Heart right ventricle (tissue), 16 donors: ENCODE measurements around the gene DNASE1L2. TPM values are rescaled to one million over a fixed set of nuclear protein-coding genes. Genes with fewer than 3 reads are reported as not detected.

Experiments used
- ATAC-seq, 8 donors: fragments of 200-7000 bp; cut with Tn5 transposase; one replicate each; pipeline ENCODE4 v1.9.1; 2020; ENCODE audit warnings: mild to moderate bottlenecking in 8 of 8, moderate library complexity in 8 of 8, moderate number of reproducible peaks in 1 of 8
- DNase-seq, 2 donors: peaks; one replicate each; pipeline ENCODE4 v3.0.0-alpha.2; 2020
- H3K27ac ChIP-seq, 10 donors: fragments of 200-600 bp; sonication (generic) in 2 of 10; one replicate each; pipeline versions ENCODE4 v1.5.0 to v1.8.0; 2020 to 2022; ENCODE audit warnings: mild to moderate bottlenecking in 3 of 10
- H3K27me3 ChIP-seq, 7 donors: fragments of 200-600 bp; one replicate each; pipeline ENCODE4 v1.8.0; 2021 to 2022; ENCODE audit warnings: mild to moderate bottlenecking in 2 of 7
- H3K36me3 ChIP-seq, 9 donors: fragments of 200-600 bp; sonication (generic) in 1 of 9; one replicate each; pipeline versions ENCODE4 v1.5.0 to v1.8.0; 2020 to 2022; ENCODE audit warnings: mild to moderate bottlenecking in 2 of 9
- H3K4me1 ChIP-seq, 9 donors: fragments of 200-600 bp; sonication (generic) in 1 of 9; one replicate each; pipeline versions ENCODE4 v1.5.0 to v1.8.0; 2020 to 2022; ENCODE audit warnings: mild to moderate bottlenecking in 4 of 9
- H3K4me3 ChIP-seq, 10 donors: fragments of 200-600 bp; sonication (generic) in 2 of 10; one replicate each; pipeline versions ENCODE4 v1.5.0 to v1.8.0; 2020 to 2022; ENCODE audit warnings: mild to moderate bottlenecking in 7 of 10, moderate library complexity in 2 of 10
- H3K9me3 ChIP-seq, 11 donors: fragments of 200-600 bp in 10 of 11; sonication (generic) in 2 of 11; one replicate each; pipeline versions ENCODE4 v1.5.0 to v1.8.0; 2013 to 2022; ENCODE audit warnings: mild to moderate bottlenecking in 2 of 11, control low read depth in 1 of 11, moderate library complexity in 1 of 11
- WGBS, 2 donors: extraction: QIAGEN DNeasy Blood & Tissue Kit; methylation state at CpG; one replicate each; pipeline ENCODE4 v1.1.7; 2013; ENCODE audit warnings: inconsistent platforms in 1 of 2; 5-methylcytosine and 5-hydroxymethylcytosine counted together
- intact Hi-C, 10 donors: fragments of 100-400 bp; cut with DNase I; formaldehyde crosslinking; loops; one replicate each; pipeline versions ENCODE4 v1.11.1 to v1.14.2; 2022
- polyA plus RNA-seq, 2 donors: library from polyadenylated mRNA; stranded (reverse); fragments of 200-250 nt; gene quantifications; one replicate each; pipeline ENCODE4 v1.2.3, GENCODE V29; 2013
- total RNA-seq, 10 donors: library from RNA; stranded (reverse); fragmentation: NEBNext Ultra II Directional in 3 of 10; extraction: Animal tissue kit (Norgen Biotek cat#: 25700) in 3 of 10; gene quantifications; one replicate each; pipeline versions ENCODE4 v1.2.1 to v1.2.4, GENCODE V29; 2021 to 2023
- TF ChIP-seq, protein P1 (sequence below), 9 donors: fragments of 200-600 bp; sonication (generic) in 2 of 9; IDR thresholded peaks; one replicate each; pipeline versions ENCODE4 v1.5.0 to v1.8.0; 2021 to 2022; ENCODE audit warnings: antibody characterized with exemption in 9 of 9, mild to moderate bottlenecking in 5 of 9, moderate library complexity in 1 of 9
- donor health status: Arrhythmogenic right ventricular cardiomyopathy.
- donor health status: ischemic (EF 13 %, LVEDD 7.1; RV severe dilation, severe dysfunction).
- donor health status: healthy with polysubstance abuse.
- donor health status: DM: no; HTN: yes; CAD: no.
- donor health status: DM: no; HTN: no; CAD: no.
- donor health status: ischemic (EF 25% LVEDD 6.9; RV normal size, moderate dysfunction).
- donor health status: ischemic (EF 25% LVEDD 5.7; RV mildly dilated, moderate dysfunction).
- donor health status: healthy.
- donor health status: DM: yes; HTN: yes; CAD: no.
- donor health status: Ischemic cardiomyopathy.
- donor health status: ischemic (EF 35%, LVEDD 5.7; RV mildly dilated, moderate dysfunction).
- donor health status: nonischemic (EF 11% LVEDD 7.7; RV severe dilation, severe dysfunction).
- donor health status: DM: yes; HTN: yes; CAD: no.
- donor health status: PGD.
- donor health status: ischemic (EF 29% LVEDD 5.4; RV normal size, mild dysfunction).
- donor health status: nonischemic (EF 23%, LVEDD 6.1; RV moderate dilation, normal function).

DNASE1L2 gene
- total and polyA plus RNA-seq, 12 donors = 0.15 to 1.2 (median 0.35) TPM; not detected in 1

DNA sequence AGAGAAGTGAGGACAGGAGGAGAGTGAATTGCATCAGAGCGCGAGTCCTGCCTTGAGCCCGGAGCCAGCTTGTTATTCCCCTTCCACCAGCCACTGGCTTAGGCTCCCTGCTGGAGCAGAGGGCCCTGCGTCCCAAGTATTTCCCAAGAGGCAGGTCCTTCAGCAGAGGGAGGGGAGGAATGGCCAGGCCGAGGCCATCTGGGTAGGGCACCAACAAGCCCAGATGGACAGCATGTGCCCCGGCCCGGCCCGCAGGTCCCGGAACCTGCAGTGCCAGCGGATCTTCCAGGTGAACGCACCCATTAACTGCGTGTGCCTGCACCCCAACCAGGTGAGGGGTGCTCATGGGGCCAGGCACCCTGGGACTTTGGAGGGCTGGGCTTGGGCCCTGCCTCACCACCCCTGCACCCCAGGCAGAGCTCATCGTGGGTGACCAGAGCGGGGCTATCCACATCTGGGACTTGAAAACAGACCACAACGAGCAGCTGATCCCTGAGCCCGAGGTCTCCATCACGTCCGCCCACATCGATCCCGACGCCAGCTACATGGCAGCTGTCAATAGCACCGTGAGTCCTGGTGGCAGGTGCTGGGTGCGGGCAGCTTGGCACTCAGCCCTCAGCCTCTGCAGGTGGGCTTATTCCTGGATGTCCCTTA lies 29.3 kb upstream of the DNASE1L2 start:
- Histone ChIP-seq H3K4me3 (peak overlapping the region in 1 of 10 donors; percentile 84), H3K4me1 (peaks cover 9 to 44% (median 25%) of the 10 kb centered on the region in 9 donors), H3K9me3 (no peaks in the 10 kb centered on the region), H3K27ac (no peak overlapping the region), H3K36me3 (peaks cover 0 to 39% (median 18%) of the 10 kb centered on the region in 9 donors), H3K27me3 (no peaks in the 10 kb centered on the region)
- 91 to 92% methylated on average over 23 of the region's 23 CpGs for WGBS, 2 donors
- intact Hi-C loops = loop anchor here in 1 of 10 donors (5.0 kb wide), 1 partner anchor 50 kb away; the partner anchor contains the start of gene TRAF7
- TF ChIP-seq, protein P1, sequence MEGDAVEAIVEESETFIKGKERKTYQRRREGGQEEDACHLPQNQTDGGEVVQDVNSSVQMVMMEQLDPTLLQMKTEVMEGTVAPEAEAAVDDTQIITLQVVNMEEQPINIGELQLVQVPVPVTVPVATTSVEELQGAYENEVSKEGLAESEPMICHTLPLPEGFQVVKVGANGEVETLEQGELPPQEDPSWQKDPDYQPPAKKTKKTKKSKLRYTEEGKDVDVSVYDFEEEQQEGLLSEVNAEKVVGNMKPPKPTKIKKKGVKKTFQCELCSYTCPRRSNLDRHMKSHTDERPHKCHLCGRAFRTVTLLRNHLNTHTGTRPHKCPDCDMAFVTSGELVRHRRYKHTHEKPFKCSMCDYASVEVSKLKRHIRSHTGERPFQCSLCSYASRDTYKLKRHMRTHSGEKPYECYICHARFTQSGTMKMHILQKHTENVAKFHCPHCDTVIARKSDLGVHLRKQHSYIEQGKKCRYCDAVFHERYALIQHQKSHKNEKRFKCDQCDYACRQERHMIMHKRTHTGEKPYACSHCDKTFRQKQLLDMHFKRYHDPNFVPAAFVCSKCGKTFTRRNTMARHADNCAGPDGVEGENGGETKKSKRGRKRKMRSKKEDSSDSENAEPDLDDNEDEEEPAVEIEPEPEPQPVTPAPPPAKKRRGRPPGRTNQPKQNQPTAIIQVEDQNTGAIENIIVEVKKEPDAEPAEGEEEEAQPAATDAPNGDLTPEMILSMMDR (IDR thresholded peaks at IDR 0.05) = no peak
- DNase-seq (no peak), ATAC-seq (no peak)

DNA sequence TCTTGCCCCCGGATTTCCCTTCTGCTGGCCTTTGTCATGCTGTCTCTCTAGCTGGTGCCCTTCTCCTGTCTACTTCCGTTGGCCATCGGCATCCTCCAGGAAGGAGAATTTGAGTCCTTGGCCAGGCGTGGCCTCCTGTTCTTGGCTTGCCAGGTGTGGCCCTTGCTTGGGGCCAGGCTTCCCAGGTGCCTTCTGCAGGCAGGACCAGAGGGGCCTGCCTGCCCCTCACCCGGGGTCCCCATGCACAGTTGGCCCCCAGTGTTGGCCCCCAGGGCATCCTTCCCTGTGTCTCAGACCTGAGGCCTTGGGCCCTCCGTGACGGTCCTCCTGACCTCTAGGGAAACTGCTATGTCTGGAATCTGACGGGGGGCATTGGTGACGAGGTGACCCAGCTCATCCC lies 28.4 kb upstream of the DNASE1L2 start:
- Histone ChIP-seq H3K27me3 (no peaks in the 10 kb centered on the region), H3K36me3 (peaks cover 0 to 39% (median 18%) of the 10 kb centered on the region in 9 donors), H3K4me3 (no peak overlapping the region), H3K9me3 (no peaks in the 10 kb centered on the region), H3K4me1 (peaks cover 17 to 53% (median 34%) of the 10 kb centered on the region in 9 donors), H3K27ac (no peak overlapping the region)
- intact Hi-C loops = loop anchor here in 1 of 10 donors (5.0 kb wide), 1 partner anchor 51 kb away; the partner anchor contains the start of gene TRAF7
- WGBS, 2 donors = 90% methylated on average over 9 of the region's 9 CpGs
- ATAC-seq (no peak), DNase-seq (no peak)
- TF ChIP-seq, protein P1 (IDR thresholded peaks at IDR 0.05) = no peak

DNA sequence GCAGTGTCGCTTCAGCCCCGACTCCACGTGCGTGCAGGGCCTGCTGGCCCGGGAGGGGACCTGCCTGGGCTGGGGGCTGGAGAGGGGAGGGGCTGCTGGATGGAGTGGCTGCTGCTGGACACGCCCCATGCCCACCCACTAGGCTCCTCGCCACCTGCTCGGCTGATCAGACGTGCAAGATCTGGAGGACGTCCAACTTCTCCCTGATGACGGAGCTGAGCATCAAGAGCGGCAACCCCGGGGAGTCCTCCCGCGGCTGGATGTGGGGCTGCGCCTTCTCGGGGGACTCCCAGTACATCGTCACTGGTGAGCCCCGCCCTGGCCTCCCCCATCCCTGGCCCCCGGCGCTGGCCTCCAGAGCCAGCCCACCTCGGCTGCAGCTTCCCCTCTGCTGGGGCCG lies 27.9 kb upstream of the DNASE1L2 start:
- Histone ChIP-seq H3K27ac (no peak overlapping the region), H3K27me3 (no peaks in the 10 kb centered on the region), H3K4me1 (peaks cover 21 to 58% (median 39%) of the 10 kb centered on the region in 9 donors), H3K36me3 (peaks cover 0 to 39% (median 18%) of the 10 kb centered on the region in 9 donors), H3K9me3 (no peaks in the 10 kb centered on the region), H3K4me3 (no peak overlapping the region)
- TF ChIP-seq, protein P1 (IDR thresholded peaks at IDR 0.05) = no peak
- intact Hi-C loops = loop anchor here in 1 of 10 donors (5.0 kb wide), 1 partner anchor 51 kb away; the partner anchor contains the start of gene TRAF7
- no peak for DNase-seq
- 69 to 72% methylated on average over 23 of the region's 23 CpGs for WGBS, 2 donors
- ATAC-seq = no peak

DNA sequence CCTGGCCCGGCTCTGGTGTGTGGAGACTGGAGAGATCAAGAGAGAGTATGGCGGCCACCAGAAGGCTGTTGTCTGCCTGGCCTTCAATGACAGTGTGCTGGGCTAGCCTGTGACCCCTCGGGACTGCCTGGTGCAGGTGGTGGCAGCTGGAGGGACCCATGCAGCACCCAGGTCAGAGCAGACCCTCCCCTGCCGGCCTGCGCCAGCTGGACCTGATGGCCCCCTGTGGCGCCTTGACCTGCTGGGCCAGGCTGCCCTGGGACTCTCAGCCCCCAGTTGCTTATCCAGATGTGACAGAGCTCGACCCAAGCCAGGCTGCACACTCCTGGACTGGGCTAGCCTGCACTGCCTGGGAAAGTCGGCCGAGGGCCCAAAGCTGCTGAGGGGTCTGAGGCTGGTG lies 27.5 kb upstream of the DNASE1L2 start:
- H3K27me3 ChIP-seq = no peaks in the 10 kb centered on the region
- intact Hi-C loops = loop anchor here in 1 of 10 donors (5.0 kb wide), 1 partner anchor 51 kb away; the partner anchor contains the start of gene TRAF7
- no peaks in the 10 kb centered on the region for H3K9me3 ChIP-seq
- no peak for DNase-seq
- H3K27ac ChIP-seq = no peak overlapping the region
- H3K36me3 ChIP-seq = peaks cover 0 to 39% (median 18%) of the 10 kb centered on the region in 9 donors
- no peak for ATAC-seq
- peaks cover 26 to 62% (median 43%) of the 10 kb centered on the region in 9 donors for H3K4me1 ChIP-seq
- TF ChIP-seq, protein P1 (IDR thresholded peaks at IDR 0.05) = no peak
- WGBS, 2 donors = 93 to 95% methylated on average over 9 of the region's 9 CpGs
- no peak overlapping the region for H3K4me3 ChIP-seq
